CD4-positive, alpha-beta T cell treated with Interferon gamma for 1 hour (primary cell): Measurements from ENCODE around the gene PIM1.
"Not testable (repeated sequence)": the region's sequence is repeated elsewhere in the genome, so short reads cannot be mapped to it uniquely, and the experiment has no call there.

ENCODE experiments used
- DNase-seq: peaks from one replicate; pipeline ENCODE4 v3.0.0-alpha.2; 2020

PIM1 gene

GRCh38 chr6:37171970-37172812, 2.2 kb downstream of the PIM1 start:
- DNase-seq = peak; percentile 90

GRCh38 chr6:37172912-37173492, 3.0 kb downstream of the PIM1 start:
- DNase-seq = no peak

- no peak for DNase-seq
Observed at GRCh38 chr6:37173493-37174195, 3.7 kb downstream of the PIM1 start.

GRCh38 chr6:37174196-37174514, 4.2 kb downstream of the PIM1 start:
- DNase-seq = no peak

GRCh38 chr6:37174515-37175331, 4.8 kb downstream of the PIM1 start:
- DNase-seq = no peak

GRCh38 chr6:37175332-37176267, 5.6 kb downstream of the PIM1 start:
- peak; percentile 33 for DNase-seq

GRCh38 chr6:37176268-37177076, 6.5 kb downstream of the PIM1 start:
- no peak for DNase-seq

GRCh38 chr6:37177077-37177934, 7.4 kb downstream of the PIM1 start:
- peak; percentile 40 for DNase-seq

- DNase-seq = no peak
Observed at GRCh38 chr6:37177935-37178517, 8.1 kb downstream of the PIM1 start.

GRCh38 chr6:37180075-37180474, 10.1 kb downstream of the PIM1 start:
- DNase-seq = no peak

- DNase-seq = not testable (repeated sequence)
Observed at GRCh38 chr6:37180610-37181009, 10.7 kb downstream of the PIM1 start.

- peak; percentile 82 for DNase-seq
Observed at GRCh38 chr6:37182736-37183590, 13.0 kb downstream of the PIM1 start.

GRCh38 chr6:37185949-37186720, 16.2 kb downstream of the PIM1 start:
- not testable (repeated sequence) for DNase-seq

- peak; percentile 38 for DNase-seq
Observed at GRCh38 chr6:37187321-37188022, 17.5 kb downstream of the PIM1 start.

- DNase-seq = no peak
Observed at GRCh38 chr6:37188962-37189510, 19.1 kb downstream of the PIM1 start.

GRCh38 chr6:37190159-37190535, 20.2 kb downstream of the PIM1 start:
- DNase-seq = no peak

- DNase-seq = no peak
Observed at GRCh38 chr6:37192666-37193065, 22.7 kb downstream of the PIM1 start.
